OCI-LY1 (cell line): ENCODE results near the gene SCFD1.

Experiments
- H2AFZ ChIP-seq: fragments of 200-600 bp; sonication (generic), shearing (Covaris generic); 2 replicates; pipeline ENCODE4 v1.6.0; 2014; ENCODE audit warnings: antibody characterized with exemption, mild to moderate bottlenecking, low read length
- H3F3A ChIP-seq: fragments of 200-600 bp; sonication (generic), shearing (Covaris generic); 2 replicates; pipeline ENCODE4 v1.6.0; 2014; ENCODE audit warnings: mild to moderate bottlenecking, antibody characterized with exemption, low read length, moderate library complexity; ENCODE audit not compliant: insufficient read depth
- H3K27ac ChIP-seq: fragments of 200-600 bp; sonication (generic); 2 replicates; pipeline ENCODE4 v1.5.1; 2014; ENCODE audit warnings: low read length, mixed run types, mild to moderate bottlenecking, low read depth; ENCODE audit not compliant: poor library complexity, severe bottlenecking
- H3K27me3 ChIP-seq: fragments of 200-600 bp; sonication (generic); 2 replicates; pipeline ENCODE4 v1.6.0; 2014; ENCODE audit warnings: antibody characterized with exemption, mild to moderate bottlenecking, low read length, moderate library complexity; ENCODE audit not compliant: insufficient read depth
- H3K36me3 ChIP-seq: fragments of 200-600 bp; sonication (generic); 2 replicates; pipeline ENCODE4 v1.6.1; 2014; ENCODE audit warnings: mild to moderate bottlenecking, antibody characterized with exemption, low read length, moderate library complexity, mixed read lengths; ENCODE audit not compliant: insufficient read depth
- H3K4me1 ChIP-seq: fragments of 200-600 bp; sonication (generic); 2 replicates; pipeline ENCODE4 v1.5.1; 2014; ENCODE audit warnings: mild to moderate bottlenecking, low read length, moderate library complexity; ENCODE audit not compliant: insufficient read depth, severe bottlenecking
- H3K4me2 ChIP-seq: fragments of 200-600 bp; sonication (generic), shearing (Covaris generic); 2 replicates; pipeline ENCODE4 v1.6.1; 2014; ENCODE audit warnings: low read length
- H3K4me3 ChIP-seq: fragments of 200-600 bp; sonication (generic); 2 replicates; pipeline ENCODE4 v1.5.1; 2014; ENCODE audit warnings: low read length, low read depth, mild to moderate bottlenecking, mixed read lengths; ENCODE audit not compliant: poor library complexity, severe bottlenecking
- H3K79me2 ChIP-seq: fragments of 200-600 bp; shearing (Covaris generic); 2 replicates; pipeline ENCODE4 v1.6.1; 2016; ENCODE audit warnings: mixed run types, low read length, mixed read lengths; ENCODE audit not compliant: insufficient read depth
- H3K9ac ChIP-seq: fragments of 200-600 bp; sonication (generic), shearing (Covaris generic); 2 replicates; pipeline ENCODE4 v1.6.1; 2014; ENCODE audit warnings: mild to moderate bottlenecking, low read length, mixed read lengths
- H3K9me2 ChIP-seq: fragments of 200-600 bp; sonication (generic), shearing (Covaris generic); 2 replicates; pipeline ENCODE4 v1.6.1; 2014; ENCODE audit warnings: low read depth, mild to moderate bottlenecking, low read length, mixed read lengths
- H3K9me3 ChIP-seq: fragments of 200-600 bp; shearing (Covaris generic); 2 replicates; pipeline ENCODE4 v1.6.1; 2014; ENCODE audit warnings: low read length, mixed read lengths
- H4K20me1 ChIP-seq: fragments of 200-600 bp; sonication (generic), shearing (Covaris generic); 2 replicates; pipeline ENCODE4 v1.6.0; 2016; ENCODE audit warnings: mild to moderate bottlenecking, low read length; ENCODE audit not compliant: insufficient read depth
- EZH2 ChIP-seq: fragments of 200-600 bp; sonication (generic), shearing (Covaris generic); IDR thresholded peaks from 2 replicates; pipeline ENCODE4 v1.8.0; 2017; ENCODE audit warnings: borderline replicate concordance, mixed run types, mild to moderate bottlenecking, antibody characterized with exemption, low read length, moderate library complexity, mixed read lengths
- TF ChIP-seq, protein P1 (sequence below): fragments of 200-600 bp; sonication (generic), shearing (Covaris generic); IDR thresholded peaks from 2 replicates; pipeline ENCODE4 v1.5.1; 2017; ENCODE audit warnings: mild to moderate bottlenecking, antibody characterized with exemption, low read length, moderate library complexity, mixed read lengths

SCFD1 gene

DNA sequence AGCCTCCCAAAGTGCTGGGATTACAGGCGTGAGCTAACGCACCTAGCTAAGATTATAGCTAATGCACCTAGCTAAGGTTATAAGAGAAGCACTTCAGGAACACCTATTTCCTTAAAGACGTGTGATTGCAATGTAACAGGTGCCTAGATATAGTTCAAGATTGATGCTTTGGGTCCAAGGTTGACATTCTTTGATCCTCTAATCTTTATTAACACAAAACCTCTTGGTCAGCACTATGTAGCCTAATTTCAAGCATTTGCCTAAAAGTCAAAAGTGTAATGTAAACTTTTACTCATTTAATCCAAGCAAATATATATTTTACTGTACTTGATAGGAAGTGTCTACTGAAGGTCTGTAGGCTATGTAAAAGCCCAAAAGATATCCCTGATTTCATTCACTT is 36.5 kb downstream of the SCFD1 start:
- Histone ChIP-seq H3K36me3 (peaks cover 85% of the 10 kb centered on the region), H3F3A (no peaks in the 10 kb centered on the region), H3K27me3 (no peaks in the 10 kb centered on the region), H3K9ac (no peak overlapping the region), H3K4me3 (no peak overlapping the region), H2AFZ (no peak overlapping the region), H3K9me3 (no peaks in the 10 kb centered on the region), H3K4me2 (no peak overlapping the region), H4K20me1 (no peaks in the 10 kb centered on the region), H3K27ac (no peak overlapping the region), H3K79me2 (no peaks in the 10 kb centered on the region), H3K4me1 (no peaks in the 10 kb centered on the region), H3K9me2 (no peaks in the 10 kb centered on the region)
- TF ChIP-seq, protein P1, sequence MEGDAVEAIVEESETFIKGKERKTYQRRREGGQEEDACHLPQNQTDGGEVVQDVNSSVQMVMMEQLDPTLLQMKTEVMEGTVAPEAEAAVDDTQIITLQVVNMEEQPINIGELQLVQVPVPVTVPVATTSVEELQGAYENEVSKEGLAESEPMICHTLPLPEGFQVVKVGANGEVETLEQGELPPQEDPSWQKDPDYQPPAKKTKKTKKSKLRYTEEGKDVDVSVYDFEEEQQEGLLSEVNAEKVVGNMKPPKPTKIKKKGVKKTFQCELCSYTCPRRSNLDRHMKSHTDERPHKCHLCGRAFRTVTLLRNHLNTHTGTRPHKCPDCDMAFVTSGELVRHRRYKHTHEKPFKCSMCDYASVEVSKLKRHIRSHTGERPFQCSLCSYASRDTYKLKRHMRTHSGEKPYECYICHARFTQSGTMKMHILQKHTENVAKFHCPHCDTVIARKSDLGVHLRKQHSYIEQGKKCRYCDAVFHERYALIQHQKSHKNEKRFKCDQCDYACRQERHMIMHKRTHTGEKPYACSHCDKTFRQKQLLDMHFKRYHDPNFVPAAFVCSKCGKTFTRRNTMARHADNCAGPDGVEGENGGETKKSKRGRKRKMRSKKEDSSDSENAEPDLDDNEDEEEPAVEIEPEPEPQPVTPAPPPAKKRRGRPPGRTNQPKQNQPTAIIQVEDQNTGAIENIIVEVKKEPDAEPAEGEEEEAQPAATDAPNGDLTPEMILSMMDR, result no peak
- TF ChIP-seq EZH2, result no peak

DNA sequence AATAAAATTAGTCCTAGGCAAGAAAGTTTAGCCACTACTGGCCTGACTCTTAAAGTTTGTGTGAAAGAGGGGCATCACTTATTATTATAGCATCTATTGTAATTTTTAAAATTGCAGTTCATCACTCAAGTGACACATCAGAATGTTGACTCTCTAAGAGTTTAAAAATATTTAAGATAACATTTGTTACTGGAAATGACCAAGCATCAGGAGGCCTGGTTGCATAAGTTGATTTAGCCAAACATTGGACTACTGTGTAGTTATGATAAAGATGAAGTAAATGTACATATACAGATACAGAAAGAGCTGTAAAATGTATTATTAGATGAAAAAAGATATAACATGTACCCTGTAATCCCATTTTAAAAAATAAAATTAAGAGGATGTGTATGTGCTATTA is 47.5 kb downstream of the SCFD1 start:
- Histone ChIP-seq H3K27me3 (no peaks in the 10 kb centered on the region), H3K4me1 (no peaks in the 10 kb centered on the region)

DNA sequence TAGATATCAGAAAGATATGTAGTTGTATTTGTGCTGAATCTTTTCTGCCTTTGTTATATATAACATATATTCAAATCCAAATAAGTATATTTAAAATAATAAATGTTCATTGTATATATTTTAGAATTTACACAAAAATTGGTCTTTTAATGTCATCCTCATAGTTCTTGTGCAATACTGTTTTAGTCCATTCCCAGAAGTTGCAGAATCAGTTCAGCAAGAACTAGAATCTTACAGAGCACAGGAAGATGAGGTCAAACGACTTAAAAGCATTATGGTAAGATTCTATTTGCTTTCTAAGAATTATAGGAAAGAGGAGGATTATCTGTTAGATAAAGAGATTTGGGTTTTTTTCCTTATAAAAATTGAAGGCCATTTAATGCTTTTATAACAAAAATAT is 51.0 kb downstream of the SCFD1 start:
- Histone ChIP-seq H3K36me3 (peaks cover 48% of the 10 kb centered on the region), H3K4me3 (no peak overlapping the region), H3K9ac (no peak overlapping the region), H3K4me1 (no peaks in the 10 kb centered on the region), H3F3A (no peaks in the 10 kb centered on the region), H4K20me1 (no peaks in the 10 kb centered on the region), H3K27me3 (no peaks in the 10 kb centered on the region), H3K9me3 (no peaks in the 10 kb centered on the region), H3K27ac (no peak overlapping the region), H3K4me2 (no peak overlapping the region), H3K79me2 (no peaks in the 10 kb centered on the region), H2AFZ (no peak overlapping the region), H3K9me2 (no peaks in the 10 kb centered on the region)
- TF ChIP-seq, protein P1, result no peak
- no peak for TF ChIP-seq EZH2

More for the DNA sequence above, 47.5 kb downstream of the SCFD1 start:
- H3K9me2 ChIP-seq, result no peaks in the 10 kb centered on the region
- no peaks in the 10 kb centered on the region for H3F3A ChIP-seq
- H3K9ac ChIP-seq, result no peak overlapping the region
- H3K9me3 ChIP-seq, result no peaks in the 10 kb centered on the region
- no peak overlapping the region for H3K27ac ChIP-seq
- no peaks in the 10 kb centered on the region for H3K79me2 ChIP-seq
- no peak overlapping the region for H3K4me2 ChIP-seq
- H4K20me1 ChIP-seq, result no peaks in the 10 kb centered on the region
- H3K4me3 ChIP-seq, result no peak overlapping the region
- peaks cover 20% of the 10 kb centered on the region for H3K36me3 ChIP-seq
- H2AFZ ChIP-seq, result no peak overlapping the region
- TF ChIP-seq, protein P1, result no peak
- TF ChIP-seq EZH2, result no peak
